ENCODE data around the gene ZG16. TPM values are rescaled to one million over a fixed set of nuclear protein-coding genes. Genes with fewer than 3 reads are reported as not detected.

The ZG16 gene
- total RNA-seq, 6 experiments from 2014 or later = not detected

GRCh38 chr16:29812754-29813643 is 34.9 kb downstream of the ZG16 start:
- DNase-seq = no peak
- H3K27ac Mint-ChIP-seq = peak overlapping the region; percentile 74
- peaks cover 7% of the 10 kb centered on the region for H3K27me3 Mint-ChIP-seq (ENCODE audit: insufficient read depth)
- peak overlapping the region; percentile 89 for H3K4me3 Mint-ChIP-seq
- no peaks in the 10 kb centered on the region for H3K9me3 Mint-ChIP-seq
- TF ChIP-seq CTCF (IDR thresholded peaks at IDR 0.05) = no peak
- peaks cover 84% of the 10 kb centered on the region for H3K4me1 Mint-ChIP-seq (ENCODE audit: low read depth)
- H3K36me3 Mint-ChIP-seq (ENCODE audit: low read depth) = peaks cover 19% of the 10 kb centered on the region

- TF ChIP-seq CTCF (IDR thresholded peaks at IDR 0.05) = no peak
- Mint-ChIP-seq H3K27ac (no peak overlapping the region), H3K27me3 (ENCODE audit: insufficient read depth) (peaks cover 6% of the 10 kb centered on the region), H3K9me3 (no peaks in the 10 kb centered on the region), H3K4me3 (peak overlapping the region; percentile 89), H3K36me3 (ENCODE audit: low read depth) (peaks cover 16% of the 10 kb centered on the region), H3K4me1 (ENCODE audit: low read depth) (peaks cover 84% of the 10 kb centered on the region)
- no peak for DNase-seq
Observed at GRCh38 chr16:29813644-29814562, 35.8 kb downstream of the ZG16 start.

GRCh38 chr16:29814592-29814991 is 36.5 kb downstream of the ZG16 start:
- no peak for DNase-seq
- peak overlapping the region; percentile 94 for H3K4me3 Mint-ChIP-seq
- peaks cover 88% of the 10 kb centered on the region for H3K4me1 Mint-ChIP-seq (ENCODE audit: low read depth)
- peak overlapping the region; percentile 96 for H3K27ac Mint-ChIP-seq
- peaks cover 22% of the 10 kb centered on the region for H3K36me3 Mint-ChIP-seq (ENCODE audit: low read depth)
- TF ChIP-seq CTCF (IDR thresholded peaks at IDR 0.05) = no peak
- peaks cover 5% of the 10 kb centered on the region for H3K27me3 Mint-ChIP-seq (ENCODE audit: insufficient read depth)
- H3K9me3 Mint-ChIP-seq = no peaks in the 10 kb centered on the region

GRCh38 chr16:29815032-29815721 is 37.1 kb downstream of the ZG16 start:
- Mint-ChIP-seq H3K4me3 (peak overlapping the region; percentile 94), H3K4me1 (ENCODE audit: low read depth) (peaks cover 88% of the 10 kb centered on the region), H3K9me3 (no peaks in the 10 kb centered on the region), H3K36me3 (ENCODE audit: low read depth) (peaks cover 25% of the 10 kb centered on the region), H3K27me3 (ENCODE audit: insufficient read depth) (peaks cover 5% of the 10 kb centered on the region), H3K27ac (peak overlapping the region; percentile 96)
- no peak for DNase-seq
- no peak for TF ChIP-seq CTCF (IDR thresholded peaks at IDR 0.05)

Data from HFFc6 (cell line).